Measurements from ENCODE around the gene DGKD. TPM values are rescaled to one million over a fixed set of nuclear protein-coding genes. Genes with fewer than 3 reads are reported as not detected.

Gene DGKD
- total and polyA plus RNA-seq, 10 of the 15 experiments (the other 5 are each of a cell fraction or from before 2014, with no cell fraction given): 2.7 to 81.9 (median 27.0) TPM

DNA sequence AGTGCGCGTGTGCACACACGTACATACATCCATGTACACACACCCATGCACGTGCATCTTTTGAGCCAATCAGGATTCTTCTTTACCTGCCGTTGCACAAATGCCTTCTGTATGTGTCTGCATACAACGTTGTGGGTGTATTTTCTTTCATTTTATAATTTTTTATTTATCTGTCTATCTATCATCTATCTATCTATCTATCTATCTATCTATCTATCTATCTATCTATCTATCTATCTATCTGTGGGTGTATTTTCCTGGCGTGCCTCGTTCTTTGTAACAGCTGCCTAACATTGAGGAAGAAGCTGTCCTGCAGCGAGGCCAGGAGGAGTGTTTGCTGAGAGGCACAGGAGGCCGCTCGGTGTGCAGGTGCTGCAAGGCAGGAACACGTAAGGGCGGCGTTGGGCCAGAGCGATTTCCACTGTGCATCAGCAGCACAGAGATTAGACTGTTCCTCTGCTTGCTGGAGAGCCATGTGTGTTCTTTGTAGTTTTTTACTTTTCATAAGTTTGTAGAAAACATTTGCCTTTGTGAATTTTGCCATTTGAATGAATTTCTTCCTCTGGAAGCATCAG is 84.4 kb downstream of the DGKD start:
- Histone ChIP-seq H3K4me3 (no peak overlapping the region), H2AFZ (ENCODE audit: control insufficient read depth, low read depth, low read length) (no peak overlapping the region), H3K4me1 (ENCODE audit: control insufficient read depth, insufficient read depth, low read length) (peaks cover 5% of the 10 kb centered on the region), H3K9me3 (replicated peaks; ENCODE audit: control insufficient read depth, insufficient read depth, low read length) (no peaks in the 10 kb centered on the region), H3K27ac (ENCODE audit: control insufficient read depth, insufficient read depth) (no peak overlapping the region), H3K36me3 (ENCODE audit: control insufficient read depth in 2 of 2, insufficient read depth in 2 of 2, low read length in 1 of 2) (peaks cover 31 to 40% of the 10 kb centered on the region in 2 experiments), H4K20me1 (ENCODE audit: control insufficient read depth, insufficient read depth) (no peaks in the 10 kb centered on the region; the same call in 1 of the 2 replicates), H3K27me3 (replicated peaks in 1 of 2; ENCODE audit: control insufficient read depth in 2 of 2, insufficient read depth in 2 of 2, low read length in 1 of 2) (no peaks in the 10 kb centered on the region), H3K9ac (ENCODE audit: control insufficient read depth, insufficient read depth, low read length) (no peak overlapping the region), H3K4me2 (ENCODE audit: control insufficient read depth, insufficient read depth) (no peak overlapping the region), H3K79me2 (ENCODE audit: control insufficient read depth, insufficient read depth, low read length) (no peaks in the 10 kb centered on the region)
- BruUV-seq (replicated peaks): no TSS peak
- in situ Hi-C loops (cut with MboI): no loop called here
- ChIA-PET RAD21 (ENCODE audit: unreplicated experiment) (no interaction called here), POLR2A (interaction anchor here (0.6 kb wide), 1 partner anchor 52 kb away, joined by 6 read pairs; no protein-coding TSS in a partner anchor), SMC1A (ENCODE audit: uncharacterized antibody, unreplicated experiment) (interaction anchor here (1.0 to 2.8 kb wide), 3 partner anchors 20 to 34 kb away, joined by 3 to 12 read pairs (median 4); no protein-coding TSS in a partner anchor), CTCF (interaction anchor here (1.1 to 3.3 kb wide), 4 partner anchors 9 to 34 kb away, joined by 3 to 14 read pairs (median 4); no protein-coding TSS in a partner anchor)
- ATAC-seq: no peak
- intact Hi-C loops (cut with micrococcal nuclease; ENCODE audit: unreplicated experiment): no loop called here
- DNase-seq (ENCODE audit: low read depth, low spot score): no peak
- no peak for TF ChIP-seq CBX5 (IDR thresholded peaks at IDR 0.05; ENCODE audit: low read depth)
- TF ChIP-seq RCOR1 (conservative IDR thresholded peaks at IDR 0.05; ENCODE audit: low read depth, low read length): no peak
- TF ChIP-seq, protein P1, sequence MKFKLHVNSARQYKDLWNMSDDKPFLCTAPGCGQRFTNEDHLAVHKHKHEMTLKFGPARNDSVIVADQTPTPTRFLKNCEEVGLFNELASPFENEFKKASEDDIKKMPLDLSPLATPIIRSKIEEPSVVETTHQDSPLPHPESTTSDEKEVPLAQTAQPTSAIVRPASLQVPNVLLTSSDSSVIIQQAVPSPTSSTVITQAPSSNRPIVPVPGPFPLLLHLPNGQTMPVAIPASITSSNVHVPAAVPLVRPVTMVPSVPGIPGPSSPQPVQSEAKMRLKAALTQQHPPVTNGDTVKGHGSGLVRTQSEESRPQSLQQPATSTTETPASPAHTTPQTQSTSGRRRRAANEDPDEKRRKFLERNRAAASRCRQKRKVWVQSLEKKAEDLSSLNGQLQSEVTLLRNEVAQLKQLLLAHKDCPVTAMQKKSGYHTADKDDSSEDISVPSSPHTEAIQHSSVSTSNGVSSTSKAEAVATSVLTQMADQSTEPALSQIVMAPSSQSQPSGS (IDR thresholded peaks at IDR 0.05; ENCODE audit: low read length): no peak
- TF ChIP-seq SMC3 (IDR thresholded peaks at IDR 0.05; ENCODE audit: borderline replicate concordance, low read length): no peak
- TF ChIP-seq ZNF24 (IDR thresholded peaks at IDR 0.05): no peak
- TF ChIP-seq STAT1 (conservative IDR thresholded peaks at IDR 0.05): no peak
- TF ChIP-seq, protein P2, sequence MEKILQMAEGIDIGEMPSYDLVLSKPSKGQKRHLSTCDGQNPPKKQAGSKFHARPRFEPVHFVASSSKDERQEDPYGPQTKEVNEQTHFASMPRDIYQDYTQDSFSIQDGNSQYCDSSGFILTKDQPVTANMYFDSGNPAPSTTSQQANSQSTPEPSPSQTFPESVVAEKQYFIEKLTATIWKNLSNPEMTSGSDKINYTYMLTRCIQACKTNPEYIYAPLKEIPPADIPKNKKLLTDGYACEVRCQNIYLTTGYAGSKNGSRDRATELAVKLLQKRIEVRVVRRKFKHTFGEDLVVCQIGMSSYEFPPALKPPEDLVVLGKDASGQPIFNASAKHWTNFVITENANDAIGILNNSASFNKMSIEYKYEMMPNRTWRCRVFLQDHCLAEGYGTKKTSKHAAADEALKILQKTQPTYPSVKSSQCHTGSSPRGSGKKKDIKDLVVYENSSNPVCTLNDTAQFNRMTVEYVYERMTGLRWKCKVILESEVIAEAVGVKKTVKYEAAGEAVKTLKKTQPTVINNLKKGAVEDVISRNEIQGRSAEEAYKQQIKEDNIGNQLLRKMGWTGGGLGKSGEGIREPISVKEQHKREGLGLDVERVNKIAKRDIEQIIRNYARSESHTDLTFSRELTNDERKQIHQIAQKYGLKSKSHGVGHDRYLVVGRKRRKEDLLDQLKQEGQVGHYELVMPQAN (conservative IDR thresholded peaks at IDR 0.05): no peak
- no peak for TF ChIP-seq BCL11A (IDR thresholded peaks at IDR 0.05; ENCODE audit: low read depth, low read length)
- TF ChIP-seq, protein P3, sequence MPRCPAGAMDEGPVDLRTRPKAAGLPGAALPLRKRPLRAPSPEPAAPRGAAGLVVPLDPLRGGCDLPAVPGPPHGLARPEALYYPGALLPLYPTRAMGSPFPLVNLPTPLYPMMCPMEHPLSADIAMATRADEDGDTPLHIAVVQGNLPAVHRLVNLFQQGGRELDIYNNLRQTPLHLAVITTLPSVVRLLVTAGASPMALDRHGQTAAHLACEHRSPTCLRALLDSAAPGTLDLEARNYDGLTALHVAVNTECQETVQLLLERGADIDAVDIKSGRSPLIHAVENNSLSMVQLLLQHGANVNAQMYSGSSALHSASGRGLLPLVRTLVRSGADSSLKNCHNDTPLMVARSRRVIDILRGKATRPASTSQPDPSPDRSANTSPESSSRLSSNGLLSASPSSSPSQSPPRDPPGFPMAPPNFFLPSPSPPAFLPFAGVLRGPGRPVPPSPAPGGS (IDR thresholded peaks at IDR 0.05; ENCODE audit: borderline replicate concordance, insufficient read depth, low read depth, low read length, poor library complexity, severe bottlenecking): no peak
- FAIRE-seq: no peak
- WGBS (ENCODE audit: insufficient coverage, insufficient replicate concordance, low lambda C conversion rate, missing lambda C conversion rate): 98% methylated on average over 15 of the region's 15 CpGs
